HG03108 (cell line): Measurements from ENCODE around the gene DAPK2.

Experiments used
- ATAC-seq: cut with Tn5 transposase; IDR thresholded peaks from one replicate; pipeline ENCODE4 v1.9.1; 2021; ENCODE audit warnings: moderate library complexity; ENCODE audit not compliant: unreplicated experiment

DAPK2 gene

DNA sequence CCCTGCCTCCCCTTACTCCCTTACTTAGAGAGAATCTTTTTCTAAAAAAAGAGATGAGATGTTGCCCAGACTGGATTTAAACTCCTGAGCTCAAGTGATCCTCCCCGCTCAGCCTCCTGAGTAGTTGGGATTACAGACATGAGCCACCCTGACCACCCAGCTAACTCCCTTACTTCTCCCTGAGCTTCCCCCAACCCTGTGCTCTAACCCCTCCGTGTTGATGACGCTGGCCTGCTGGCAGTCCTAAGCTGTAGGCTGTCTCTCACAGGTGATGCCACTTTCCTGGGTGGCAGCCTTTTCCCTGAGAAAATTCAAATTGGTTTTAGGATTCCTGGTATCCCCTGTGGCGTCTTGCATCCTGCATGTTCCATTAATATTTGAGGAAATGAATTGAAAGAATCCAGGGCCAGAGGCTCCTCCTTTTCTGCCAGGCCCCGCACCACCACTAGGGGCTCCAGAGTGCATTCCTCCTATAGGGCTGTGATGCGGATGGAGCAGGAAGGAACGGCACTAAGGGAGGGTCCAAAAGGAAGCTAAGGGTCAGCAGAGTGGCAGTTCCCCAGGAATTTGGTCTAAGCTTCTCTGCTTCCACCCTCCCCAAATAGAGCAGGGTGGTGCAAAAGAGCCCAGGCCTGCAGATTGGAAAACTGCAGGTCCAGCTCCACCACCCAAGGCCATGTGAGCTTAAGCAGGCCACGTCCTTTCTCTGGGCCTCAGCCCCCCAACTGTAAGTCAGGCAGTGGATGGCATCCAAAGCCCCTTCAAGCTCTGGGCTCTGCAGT is 101.1 kb downstream of the DAPK2 start:
- ATAC-seq: no peak

DNA sequence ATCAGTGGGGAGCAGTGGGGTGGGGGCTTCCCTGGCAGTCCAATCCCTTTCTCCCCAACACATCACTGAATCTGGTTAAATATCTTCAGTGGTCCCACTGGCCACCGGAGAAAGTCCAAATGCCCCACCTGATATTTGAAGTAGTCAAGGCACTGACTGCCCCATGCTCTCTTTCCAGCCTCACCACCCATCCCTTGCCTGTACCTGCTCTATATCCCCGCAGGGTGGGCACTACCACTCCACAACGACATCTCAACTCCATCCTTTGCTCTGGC is 101.7 kb downstream of the DAPK2 start:
- ATAC-seq: no peak

DNA sequence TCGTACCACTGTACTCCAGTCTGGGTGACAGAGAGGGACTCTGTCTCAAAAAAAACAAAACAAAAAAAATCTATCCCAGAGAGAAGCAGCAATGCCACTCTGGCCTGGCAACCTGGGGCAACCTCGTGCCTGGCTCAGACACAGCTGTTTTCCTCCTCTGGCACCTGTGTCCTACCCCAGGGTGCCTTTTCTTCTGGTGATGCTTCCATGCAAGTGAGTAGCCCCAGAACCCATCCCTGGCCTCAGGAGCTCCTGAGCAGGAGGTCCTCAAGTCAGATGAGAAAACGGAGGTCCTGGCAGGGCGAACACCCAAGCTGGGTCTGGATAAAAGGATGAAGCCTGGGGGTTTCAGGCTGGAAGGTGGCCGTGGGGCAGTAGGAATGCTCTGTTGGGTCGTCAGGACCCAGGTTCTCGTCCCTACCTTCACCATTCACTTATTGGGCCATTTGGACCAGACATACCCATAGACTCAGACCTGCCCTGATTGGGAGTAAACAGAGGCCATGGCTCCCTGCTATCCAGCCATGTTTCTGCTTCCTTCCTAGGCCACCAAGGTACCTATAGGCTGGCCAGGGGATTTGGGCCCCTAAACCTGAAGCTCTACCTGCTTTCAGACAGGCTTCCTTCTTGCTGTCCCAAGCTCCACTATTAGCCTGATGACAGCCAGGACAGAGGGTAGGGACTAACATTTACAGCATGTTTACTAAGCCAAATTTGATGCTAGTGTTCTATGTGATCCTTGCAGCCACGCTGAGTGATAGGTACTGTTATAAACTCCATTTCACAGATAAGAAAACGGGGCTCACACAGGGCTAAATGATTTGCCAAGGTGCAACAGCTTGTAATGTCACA is 102.2 kb downstream of the DAPK2 start:
- no peak for ATAC-seq

DNA sequence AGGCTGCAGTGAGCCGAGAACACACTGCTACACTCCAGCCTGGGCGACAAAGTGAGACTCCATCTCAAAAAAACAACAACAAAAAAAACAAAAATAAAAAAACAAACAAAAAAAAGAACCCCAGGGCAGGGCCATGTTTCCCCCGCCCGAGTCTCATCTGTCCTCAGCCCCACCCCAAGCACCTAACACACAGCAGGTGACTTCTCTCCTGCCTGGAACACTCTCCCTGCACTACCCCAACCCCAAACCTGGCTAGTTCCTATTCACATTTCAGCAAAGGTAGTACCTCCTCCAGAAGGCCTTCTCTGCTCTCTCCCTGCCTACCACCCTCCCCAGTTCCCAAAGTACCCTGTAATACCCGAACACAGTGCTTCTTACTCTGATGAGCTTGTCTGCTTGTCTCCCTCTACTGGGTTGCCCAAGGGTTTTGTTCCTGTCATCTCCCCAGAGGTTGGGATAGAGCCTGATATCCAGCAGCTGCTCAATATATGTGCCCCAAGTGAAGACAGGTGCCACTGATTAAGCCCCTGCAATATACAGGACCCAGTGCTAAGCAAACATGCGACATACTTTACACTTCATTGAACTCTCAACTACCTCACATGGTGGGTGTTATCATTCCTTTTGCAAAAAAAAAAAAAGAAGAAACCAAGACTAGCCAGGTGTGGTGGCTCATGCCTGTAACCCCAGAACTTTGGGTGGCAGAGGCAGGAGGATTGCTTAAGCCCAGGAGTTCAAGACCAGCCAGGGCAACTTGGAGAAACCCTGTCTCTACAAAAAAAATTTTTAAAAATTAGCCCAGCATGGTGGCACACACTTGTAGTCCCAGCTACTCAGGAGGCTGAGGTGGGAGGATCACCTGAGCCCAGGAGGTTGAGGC is 103.6 kb downstream of the DAPK2 start:
- ATAC-seq: no peak

DNA sequence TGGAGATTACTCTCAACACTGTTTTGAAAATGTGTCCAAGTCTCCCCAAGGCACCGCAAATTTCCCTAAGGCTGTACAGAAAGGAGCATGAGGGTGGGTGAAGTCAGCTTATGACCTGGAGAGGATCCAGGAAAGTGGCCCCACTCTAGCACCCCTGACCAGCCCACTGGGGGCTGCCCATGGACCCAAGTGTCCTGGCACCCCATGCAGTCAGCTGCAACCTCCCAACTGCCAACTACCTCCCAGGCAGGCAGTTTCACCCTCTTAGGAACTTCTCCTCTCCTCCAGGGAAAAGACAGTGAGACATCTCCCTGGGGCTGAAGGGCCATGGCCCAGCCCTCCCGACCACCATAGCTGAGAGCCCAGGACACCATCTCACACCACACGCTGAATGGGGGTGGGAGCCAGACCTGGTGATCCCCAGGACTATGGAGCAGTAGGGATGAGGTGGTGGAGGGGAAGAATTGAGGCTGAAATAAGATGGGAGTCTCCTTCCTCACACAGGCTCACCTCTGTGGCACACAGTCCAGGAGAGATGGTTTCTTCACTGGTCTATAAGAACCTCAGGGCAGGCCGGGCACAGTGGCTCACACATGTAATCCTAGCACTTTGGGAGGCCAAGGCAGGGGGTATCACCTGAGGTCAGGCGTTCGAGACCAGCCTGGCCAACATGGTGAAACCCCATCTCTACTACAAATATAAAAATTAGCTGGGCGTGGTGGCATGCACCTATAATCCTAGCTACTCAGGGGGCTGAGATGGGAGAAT is 104.4 kb downstream of the DAPK2 start:
- no peak for ATAC-seq

DNA sequence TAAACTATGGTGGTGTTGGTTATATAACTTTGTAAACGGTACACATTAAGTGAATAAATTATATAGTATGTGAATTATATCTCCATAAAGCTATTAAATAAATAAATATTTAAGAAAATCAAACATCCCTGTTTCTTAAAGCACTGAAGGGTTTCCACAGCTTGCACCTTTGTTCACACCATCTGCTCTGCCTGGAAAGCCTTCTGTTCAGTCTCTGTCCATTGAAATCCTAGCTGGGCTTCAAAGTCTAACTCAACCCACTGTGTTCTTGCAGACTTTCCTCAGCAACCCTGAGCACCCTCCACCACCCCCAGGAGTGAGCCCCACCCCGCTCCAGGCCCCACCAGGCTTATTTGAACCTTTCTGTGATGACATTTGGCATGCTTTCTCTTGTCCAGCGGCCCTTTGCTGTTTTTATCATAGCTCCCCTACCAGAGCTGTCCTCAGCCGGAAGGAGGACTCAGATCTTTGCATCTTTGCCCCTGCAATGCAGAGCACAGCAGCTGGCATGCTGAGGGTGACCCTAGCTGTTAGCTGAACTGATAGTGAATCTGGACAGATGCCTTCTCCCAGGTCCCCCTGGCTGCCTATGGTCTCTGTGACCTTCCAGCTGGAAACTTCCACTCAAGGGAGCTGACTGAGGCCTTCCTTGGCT is 105.2 kb downstream of the DAPK2 start:
- ATAC-seq: no peak

DNA sequence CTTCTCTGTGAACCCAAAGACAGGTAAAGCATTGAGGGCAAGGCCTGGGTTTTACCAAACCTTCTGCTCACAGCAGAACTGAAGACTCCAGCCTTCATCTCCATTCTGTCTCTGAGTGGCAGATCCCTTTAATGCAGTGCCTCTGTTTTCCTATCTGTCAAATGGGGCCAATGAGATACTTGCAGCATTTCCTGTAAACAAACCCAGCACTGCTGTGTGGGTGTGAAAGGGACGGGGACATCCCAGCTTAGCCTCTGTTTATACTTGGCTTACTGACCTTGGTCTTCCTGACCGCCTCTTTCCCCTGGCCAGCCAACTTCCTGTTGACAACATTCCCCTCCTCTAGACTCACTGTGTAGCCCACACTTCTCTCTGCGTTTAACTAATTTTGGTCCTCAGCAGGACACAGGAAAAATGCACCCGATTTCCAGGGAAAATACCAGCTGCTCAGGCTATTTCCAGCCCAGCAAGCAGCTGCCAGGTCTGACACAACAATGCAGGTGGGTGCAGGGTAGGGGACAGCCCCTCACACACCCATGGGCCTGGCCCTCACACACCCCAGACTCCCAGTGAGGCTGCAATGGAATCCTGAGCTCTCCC is 106.7 kb downstream of the DAPK2 start:
- ATAC-seq: no peak

DNA sequence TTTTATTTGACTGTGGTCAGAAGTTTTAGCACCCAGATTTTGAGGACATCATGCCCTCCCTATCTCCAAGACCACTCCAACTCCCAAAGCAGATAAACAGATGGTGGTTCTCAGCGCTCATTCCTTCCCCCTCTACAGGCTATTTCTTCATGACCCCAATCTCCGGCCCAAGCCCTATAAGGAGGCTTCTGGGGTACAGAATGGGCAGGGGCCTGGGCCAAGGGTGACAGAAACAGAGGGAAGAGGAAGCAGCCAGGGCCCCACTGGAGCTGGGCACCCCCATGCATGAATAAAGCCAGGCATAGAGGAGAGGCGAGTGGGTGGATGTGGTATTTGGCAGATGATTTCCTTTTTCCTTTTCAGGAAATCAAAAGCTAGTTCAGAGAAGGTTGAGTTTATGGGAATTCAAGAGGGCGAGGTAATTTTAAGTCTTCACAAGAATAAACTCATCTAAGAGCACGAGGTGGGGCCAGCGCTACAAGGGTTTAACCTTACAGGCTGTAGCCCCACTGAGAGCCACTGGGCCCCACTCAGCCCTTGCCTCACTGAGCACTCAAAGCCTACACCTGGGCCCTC is 107.7 kb downstream of the DAPK2 start:
- ATAC-seq: no peak

DNA sequence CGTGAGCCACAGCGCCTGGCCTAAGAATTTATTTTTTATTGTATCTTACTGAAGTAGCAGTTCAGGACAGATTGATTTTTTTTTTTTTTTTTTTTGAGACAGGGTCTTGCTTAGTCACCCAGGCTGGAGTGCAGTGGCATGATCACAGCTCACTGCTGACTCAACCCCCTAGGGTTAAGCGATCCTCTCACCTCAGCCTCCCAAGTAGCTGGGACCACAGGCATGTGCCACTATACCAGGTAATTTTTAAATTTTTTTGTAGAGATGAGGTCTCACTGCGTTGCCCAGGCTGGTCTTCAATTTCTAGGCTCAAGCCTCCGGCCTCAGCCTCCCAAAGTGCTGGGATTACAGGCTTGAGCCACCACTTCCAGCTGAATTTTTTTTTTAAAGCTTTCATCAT is 112.8 kb downstream of the DAPK2 start:
- ATAC-seq: no peak

DNA sequence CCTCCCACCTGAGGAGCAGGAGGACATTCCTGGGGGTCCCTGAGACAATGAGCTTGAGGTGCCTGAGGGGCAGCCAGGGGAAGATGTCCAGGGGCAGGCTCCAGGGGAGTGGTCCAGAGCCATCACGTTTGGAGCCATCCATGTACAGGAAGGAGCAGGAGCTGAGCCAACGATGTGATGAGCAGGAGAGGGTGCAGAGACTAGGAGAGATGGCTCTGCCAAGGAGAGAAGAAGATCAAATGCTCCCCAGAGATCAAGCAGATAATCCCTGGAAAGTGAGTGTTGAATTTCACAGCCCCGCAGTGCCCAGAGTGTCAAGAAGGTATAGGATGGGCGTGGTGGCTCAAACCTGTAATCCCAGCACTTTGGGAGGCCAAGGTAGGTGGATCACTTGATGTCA is 114.7 kb downstream of the DAPK2 start:
- ATAC-seq: no peak

DNA sequence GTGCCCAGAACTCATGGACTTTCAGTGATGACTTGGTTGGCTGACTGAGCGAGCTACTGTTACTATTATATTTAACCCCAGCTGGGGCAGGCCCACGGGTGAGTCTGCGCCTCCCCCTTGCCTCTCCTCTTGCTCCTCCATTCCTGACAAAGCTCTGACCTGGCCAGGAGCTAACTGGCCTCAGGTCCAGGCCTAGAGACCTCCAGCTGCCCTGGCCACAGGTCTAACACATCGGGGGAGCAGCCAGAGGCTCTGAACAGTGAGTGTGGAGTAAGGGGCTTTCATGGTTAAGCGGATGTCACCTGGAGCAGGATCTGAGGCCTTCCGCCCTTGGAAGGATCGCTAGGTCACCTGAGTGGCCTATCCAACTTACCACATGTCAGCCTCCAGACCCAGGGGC is 116.3 kb downstream of the DAPK2 start:
- no peak for ATAC-seq

DNA sequence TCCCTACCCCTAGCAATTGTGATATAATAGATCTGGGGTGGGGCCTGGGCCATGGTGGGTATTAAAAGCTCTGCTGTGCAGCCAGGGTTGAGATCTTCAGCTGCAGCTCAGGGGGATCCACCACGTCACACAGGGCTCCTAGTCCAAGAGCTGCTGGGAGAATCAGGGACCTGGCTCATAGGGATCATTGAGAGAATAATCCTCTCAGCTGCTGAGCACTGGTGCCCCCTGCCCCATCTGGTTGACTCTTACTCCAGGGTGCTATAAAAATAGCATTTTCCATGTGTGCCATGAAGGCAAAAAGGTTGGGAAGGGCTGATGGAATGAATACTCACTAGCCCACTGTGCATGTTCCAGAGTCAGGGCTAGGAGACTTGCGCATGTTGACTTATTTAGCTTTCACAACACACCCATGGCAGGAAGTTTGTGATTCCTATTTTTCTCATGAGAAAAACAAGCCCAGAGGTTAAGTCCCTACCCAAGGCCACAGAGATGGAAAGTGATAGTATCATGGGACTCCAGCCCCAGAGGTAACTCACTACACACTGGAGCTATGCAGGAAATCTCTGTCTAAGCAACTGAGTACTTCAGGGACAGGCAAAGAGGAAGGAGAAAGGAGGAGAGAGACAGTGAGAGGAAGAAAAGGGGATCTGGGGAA is 118.0 kb downstream of the DAPK2 start:
- ATAC-seq: no peak

DNA sequence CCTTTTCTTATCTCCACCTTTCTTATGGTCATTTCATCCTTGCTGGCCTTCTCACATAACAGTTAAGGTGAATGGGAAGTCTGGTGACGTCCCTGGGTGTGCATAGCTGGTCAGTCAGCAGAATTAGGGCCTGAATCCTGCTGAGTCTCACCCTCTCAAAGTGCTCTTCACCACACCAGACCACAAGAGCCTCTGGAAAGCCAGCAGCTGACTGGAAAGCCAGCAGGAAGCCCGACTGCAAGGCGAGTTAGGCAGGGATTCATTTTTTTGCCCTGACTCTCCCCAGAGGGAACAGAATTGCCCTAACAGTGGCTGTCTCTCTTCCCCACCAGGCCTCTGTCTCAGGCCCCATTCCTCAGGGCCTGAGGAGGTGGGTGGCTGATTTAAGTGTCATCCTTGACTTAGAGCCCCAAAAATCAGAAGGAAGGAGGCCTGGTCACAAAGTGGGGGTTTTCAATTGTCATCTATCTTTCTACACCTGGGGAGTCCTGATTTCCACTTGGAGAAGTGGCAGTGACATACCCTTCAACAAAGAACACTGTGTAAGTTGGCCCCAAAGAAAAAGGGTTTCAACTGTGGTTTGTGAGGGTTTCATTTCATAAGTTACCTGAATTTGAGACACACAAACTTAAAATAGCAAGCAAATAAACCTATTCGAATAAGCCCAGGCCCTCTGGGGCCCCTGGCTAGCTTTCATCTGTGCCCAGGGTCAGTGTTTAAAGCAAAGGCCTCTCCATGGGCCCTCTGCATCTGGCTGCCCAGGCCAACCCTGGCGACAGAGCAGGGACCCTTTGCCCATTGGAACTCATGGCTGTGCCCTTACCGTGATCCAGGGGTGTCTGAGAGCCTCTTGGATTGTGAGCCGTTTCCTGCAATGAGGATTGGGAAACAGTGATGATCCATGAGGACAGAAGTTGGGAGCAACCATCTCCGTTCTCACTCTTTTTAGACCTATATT is 122.0 kb downstream of the DAPK2 start:
- ATAC-seq: no peak

DNA sequence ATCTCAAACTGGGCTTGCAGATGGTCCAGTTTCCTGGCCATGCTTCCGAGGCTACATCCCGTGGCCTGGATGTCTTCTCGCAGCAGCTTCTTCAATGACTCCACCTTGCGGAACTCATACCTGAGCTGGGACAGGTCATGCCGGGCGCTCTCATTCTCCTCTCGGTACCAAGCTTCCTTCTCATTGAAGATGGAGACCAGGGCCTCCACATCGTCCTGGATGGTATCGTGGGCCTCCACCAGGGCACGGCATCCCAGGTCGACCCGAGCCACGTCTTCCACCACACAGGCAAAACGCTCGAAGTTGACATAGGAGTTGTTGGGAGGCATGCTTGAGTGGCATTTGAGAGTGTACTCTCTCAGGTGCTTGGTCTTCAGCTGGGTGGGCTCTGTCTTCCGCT is 123.4 kb downstream of the DAPK2 start:
- ATAC-seq: no peak

DNA sequence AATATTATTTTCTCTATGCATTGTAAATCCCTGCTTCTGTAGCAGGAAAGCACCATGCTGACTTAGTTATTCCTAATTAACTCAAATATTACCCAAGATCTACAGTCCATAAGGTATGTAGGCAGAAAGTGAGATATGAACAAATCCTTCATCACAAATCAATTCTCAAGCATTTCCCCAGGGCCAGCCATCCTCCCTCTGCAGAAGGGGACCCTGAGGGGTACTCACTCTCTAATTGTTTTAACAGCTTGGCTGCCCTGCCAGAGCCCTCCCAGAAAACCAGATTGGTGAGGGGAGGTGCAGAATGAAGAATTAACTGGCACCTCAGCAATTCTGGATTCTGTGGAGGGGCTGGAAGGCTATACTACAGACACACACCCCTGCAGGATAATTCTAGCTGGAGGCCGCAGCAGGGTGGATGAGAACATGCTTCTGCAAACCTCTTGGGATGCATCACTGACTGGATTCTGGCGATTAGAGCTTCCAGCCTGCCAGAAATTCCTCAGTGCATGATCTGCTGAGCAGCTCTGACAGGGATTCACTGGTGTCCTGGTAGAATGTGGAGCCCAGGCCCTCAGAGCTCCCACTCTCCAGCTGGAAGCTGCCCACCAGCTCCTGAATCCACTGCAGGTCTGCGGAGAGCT is 123.9 kb downstream of the DAPK2 start:
- no peak for ATAC-seq

DNA sequence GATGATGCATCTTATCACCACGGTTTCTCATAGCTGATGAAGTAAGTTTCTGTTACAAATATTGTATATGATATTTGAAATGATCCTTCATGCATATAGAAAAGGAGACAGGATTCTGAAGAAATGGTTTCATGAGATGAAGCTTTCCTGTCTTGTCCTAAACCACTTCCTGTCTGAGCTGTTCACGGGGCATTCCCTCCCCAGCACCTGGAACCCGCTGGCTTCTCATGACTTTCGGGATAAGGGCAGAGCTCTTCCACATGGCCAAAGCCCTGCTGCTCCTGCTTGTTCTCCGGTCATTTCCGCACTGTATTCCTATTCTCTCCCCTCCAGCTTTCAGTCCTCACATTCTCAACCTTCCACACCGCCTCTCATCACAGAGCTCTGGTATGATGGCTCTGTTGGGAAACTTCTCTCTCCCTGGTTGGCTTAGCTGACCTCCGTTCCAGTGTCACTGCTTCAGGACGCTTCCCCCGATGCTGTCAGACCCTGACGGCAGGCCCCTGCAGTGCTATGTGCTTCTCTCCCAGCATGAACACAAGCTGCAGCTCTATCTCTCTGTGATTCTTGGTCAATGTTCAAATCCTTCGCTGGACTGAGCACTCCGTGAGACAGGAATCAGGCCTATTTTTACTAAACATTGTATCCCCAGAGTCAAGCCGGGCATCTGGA is 125.6 kb downstream of the DAPK2 start:
- ATAC-seq: no peak

DNA sequence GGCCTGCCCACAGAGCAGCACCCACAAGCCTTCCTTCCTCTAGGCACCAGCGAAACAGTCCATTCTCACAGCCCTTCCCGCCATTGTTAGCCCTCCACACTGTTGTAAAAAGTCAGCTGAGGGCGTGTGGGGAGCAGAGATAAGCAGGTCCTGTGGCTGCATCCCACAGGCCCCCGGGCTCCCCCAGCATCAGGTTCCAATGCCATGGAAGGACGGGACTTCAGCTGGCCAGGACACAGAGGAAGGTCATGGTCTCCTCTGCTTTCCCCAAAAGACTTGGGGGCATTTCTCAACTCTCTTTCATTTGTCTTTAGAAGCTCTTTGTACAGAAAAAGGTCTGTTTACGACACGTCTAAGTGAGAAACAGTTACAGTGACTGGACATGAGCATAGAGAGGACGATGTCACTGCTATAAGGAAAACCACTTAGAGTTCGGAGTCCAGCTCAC is 127.4 kb downstream of the DAPK2 start:
- no peak for ATAC-seq
